Fibroblast of lung (primary cell): Measurements from ENCODE around the gene SIN3B. TPM values are rescaled to one million over a fixed set of nuclear protein-coding genes. Genes with fewer than 3 reads are reported as not detected.

Experiments
- DNase-seq, 2 donors: peaks; one replicate each; pipeline versions ENCODE4 v3.0.0 to v3.0.0-alpha.2; 2010; ENCODE audit warnings: low read depth in 2 of 2
- H2AFZ ChIP-seq: 2 replicates; pipeline ENCODE4 v1.5.1; 2012; ENCODE audit warnings: low read length, control low read depth, inconsistent platforms
- H3K27ac ChIP-seq: 2 replicates; pipeline ENCODE4 v1.5.1; 2011; ENCODE audit warnings: low read length, control low read depth; ENCODE audit not compliant: insufficient read depth
- H3K27me3 ChIP-seq: 2 replicates; pipeline ENCODE4 v1.5.1; 2011; ENCODE audit warnings: mild to moderate bottlenecking, low read length; ENCODE audit not compliant: control insufficient read depth, insufficient read depth
- H3K36me3 ChIP-seq: 2 replicates; pipeline ENCODE4 v1.5.1; 2011; ENCODE audit warnings: low read length; ENCODE audit not compliant: control insufficient read depth, insufficient read depth
- H3K4me1 ChIP-seq: 2 replicates; pipeline ENCODE4 v1.5.1; 2011; ENCODE audit warnings: low read length; ENCODE audit not compliant: control insufficient read depth, insufficient read depth; ENCODE audit errors: extremely low read depth
- H3K4me2 ChIP-seq: 2 replicates; pipeline ENCODE4 v1.5.1; 2011; ENCODE audit warnings: low read length, control low read depth; ENCODE audit not compliant: insufficient read depth; ENCODE audit errors: extremely low read depth
- H3K4me3 ChIP-seq, 4 experiments: fragments of 200-600 bp in 1 of 4; sonication (generic) in 1 of 4; replicated peaks in 1 of 4; 2 replicates each; pipeline ENCODE4 v1.5.1; 2011 to 2016; ENCODE audit warnings: low read length in 4 of 4, low read depth in 3 of 4, mild to moderate bottlenecking in 3 of 4, control low read depth in 2 of 4, inconsistent platforms in 1 of 4, mixed read lengths in 1 of 4; ENCODE audit not compliant: insufficient read depth in 1 of 4; ENCODE audit errors: control extremely low read depth in 1 of 4
- H3K79me2 ChIP-seq: 2 replicates; pipeline ENCODE4 v1.5.1; 2012; ENCODE audit warnings: mild to moderate bottlenecking, low read length, inconsistent platforms; ENCODE audit not compliant: control insufficient read depth, insufficient read depth
- H3K9ac ChIP-seq: 2 replicates; pipeline ENCODE4 v1.5.1; 2011; ENCODE audit warnings: mild to moderate bottlenecking, low read length, control low read depth; ENCODE audit not compliant: insufficient read depth
- H3K9me3 ChIP-seq: 2 replicates; pipeline ENCODE4 v1.5.1; 2012; ENCODE audit warnings: low read depth, low read length; ENCODE audit not compliant: control insufficient read depth, insufficient read depth
- H4K20me1 ChIP-seq: 2 replicates; pipeline ENCODE4 v1.5.1; 2011; ENCODE audit warnings: low read length; ENCODE audit not compliant: control insufficient read depth, insufficient read depth; ENCODE audit errors: extremely low read depth
- EZH2 ChIP-seq: IDR thresholded peaks from 2 replicates; pipeline ENCODE4 v1.5.1; 2012; ENCODE audit warnings: low read length, control low read depth, mild to moderate bottlenecking; ENCODE audit errors: missing control alignments
- polyA plus RNA-seq, 2 donors: library from polyadenylated mRNA; depleted of rRNA in 1 of 2; stranded (reverse) in 1 of 2; unstranded in 1 of 2; fragments of >200 nt; gene quantifications; 2 replicates each; pipeline ENCODE4 v1.2.1, GENCODE V29; 2011 to 2012; ENCODE audit warnings: missing spikeins in 1 of 2
- total RNA-seq: library from RNA; depleted of rRNA; stranded (reverse); fragments of >200 nt; gene quantifications from 2 replicates; pipeline ENCODE4 v1.2.1, GENCODE V29; 2014
- TF ChIP-seq, protein P1 (sequence below), 2 donors: IDR thresholded peaks in 1 of 2; conservative IDR thresholded peaks in 1 of 2; 1 replicate in 1 of 2; 2 replicates in 1 of 2; pipeline ENCODE4 v1.5.1; 2011 to 2012; ENCODE audit warnings: low read length in 2 of 2, control low read depth in 1 of 2, inconsistent platforms in 1 of 2, low read depth in 1 of 2, mild to moderate bottlenecking in 1 of 2

Gene SIN3B
- total and polyA plus RNA-seq, 2 donors (not counting 1 experiment from before 2014, with no cell fraction given), result 14.9 to 32.9 TPM

DNA sequence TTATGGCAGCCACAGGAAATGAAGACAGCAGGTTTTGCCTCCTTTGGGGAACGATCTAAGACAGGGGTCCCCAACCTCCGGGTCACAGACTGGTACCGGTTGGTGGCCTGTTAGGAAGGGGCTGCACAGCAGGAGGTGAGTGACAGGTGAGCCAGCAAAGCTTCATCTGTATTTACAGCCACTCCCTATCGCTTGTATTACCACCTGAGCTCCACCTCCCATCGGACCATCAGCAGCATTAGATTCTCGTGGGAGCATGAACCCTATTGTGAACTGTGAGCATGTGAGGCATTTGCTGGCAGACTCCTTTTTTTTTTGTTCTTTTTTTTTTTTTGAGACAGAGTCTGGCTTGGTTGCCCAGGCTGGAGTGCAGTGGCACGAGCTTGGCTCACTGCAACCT is 81.8 kb downstream of the SIN3B start:
- Histone ChIP-seq H3K4me3 (no peak overlapping the region), H3K9me3 (no peaks in the 10 kb centered on the region), H3K27me3 (no peaks in the 10 kb centered on the region), H2AFZ (no peak overlapping the region), H4K20me1 (no peaks in the 10 kb centered on the region), H3K4me1 (no peaks in the 10 kb centered on the region), H3K9ac (no peak overlapping the region), H3K27ac (no peak overlapping the region), H3K79me2 (no peaks in the 10 kb centered on the region), H3K36me3 (no peaks in the 10 kb centered on the region), H3K4me2 (no peak overlapping the region)
- TF ChIP-seq, protein P1, sequence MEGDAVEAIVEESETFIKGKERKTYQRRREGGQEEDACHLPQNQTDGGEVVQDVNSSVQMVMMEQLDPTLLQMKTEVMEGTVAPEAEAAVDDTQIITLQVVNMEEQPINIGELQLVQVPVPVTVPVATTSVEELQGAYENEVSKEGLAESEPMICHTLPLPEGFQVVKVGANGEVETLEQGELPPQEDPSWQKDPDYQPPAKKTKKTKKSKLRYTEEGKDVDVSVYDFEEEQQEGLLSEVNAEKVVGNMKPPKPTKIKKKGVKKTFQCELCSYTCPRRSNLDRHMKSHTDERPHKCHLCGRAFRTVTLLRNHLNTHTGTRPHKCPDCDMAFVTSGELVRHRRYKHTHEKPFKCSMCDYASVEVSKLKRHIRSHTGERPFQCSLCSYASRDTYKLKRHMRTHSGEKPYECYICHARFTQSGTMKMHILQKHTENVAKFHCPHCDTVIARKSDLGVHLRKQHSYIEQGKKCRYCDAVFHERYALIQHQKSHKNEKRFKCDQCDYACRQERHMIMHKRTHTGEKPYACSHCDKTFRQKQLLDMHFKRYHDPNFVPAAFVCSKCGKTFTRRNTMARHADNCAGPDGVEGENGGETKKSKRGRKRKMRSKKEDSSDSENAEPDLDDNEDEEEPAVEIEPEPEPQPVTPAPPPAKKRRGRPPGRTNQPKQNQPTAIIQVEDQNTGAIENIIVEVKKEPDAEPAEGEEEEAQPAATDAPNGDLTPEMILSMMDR (conservative IDR thresholded peaks at IDR 0.05 in 1 of 2, IDR thresholded peaks at IDR 0.05 in 1 of 2; ENCODE audit: low read depth in 1 of 2, low read length in 2 of 2), result no peak
- no peak for TF ChIP-seq EZH2
- DNase-seq, result no peak

DNA sequence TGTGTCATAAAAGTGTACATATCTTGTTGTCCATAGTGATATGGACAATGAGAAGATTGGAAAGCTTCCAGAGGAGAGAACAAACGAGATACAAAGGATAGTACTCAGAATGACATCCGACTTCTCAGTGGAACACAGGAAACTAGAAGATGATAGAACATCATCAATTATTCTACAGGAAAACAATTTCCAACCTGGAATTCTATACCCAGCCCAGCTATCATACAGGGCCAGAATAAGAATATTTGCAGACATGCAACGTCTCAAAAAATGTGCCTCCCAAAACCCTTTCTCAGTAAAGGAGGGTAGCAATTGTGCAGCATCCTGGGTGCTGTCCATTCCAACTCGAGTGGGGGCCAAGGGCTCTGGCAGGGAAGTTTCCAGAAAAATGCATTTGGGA is 83.6 kb downstream of the SIN3B start:
- Histone ChIP-seq H3K27me3 (no peaks in the 10 kb centered on the region), H3K4me3 (no peak overlapping the region), H2AFZ (no peak overlapping the region), H4K20me1 (no peaks in the 10 kb centered on the region), H3K4me2 (no peak overlapping the region), H3K9ac (no peak overlapping the region), H3K79me2 (no peaks in the 10 kb centered on the region), H3K4me1 (no peaks in the 10 kb centered on the region), H3K9me3 (no peaks in the 10 kb centered on the region), H3K27ac (no peak overlapping the region), H3K36me3 (no peaks in the 10 kb centered on the region)
- DNase-seq, result no peak
- TF ChIP-seq, protein P1 (conservative IDR thresholded peaks at IDR 0.05 in 1 of 2, IDR thresholded peaks at IDR 0.05 in 1 of 2; ENCODE audit: low read depth in 1 of 2, low read length in 2 of 2), result no peak
- TF ChIP-seq EZH2, result no peak

DNA sequence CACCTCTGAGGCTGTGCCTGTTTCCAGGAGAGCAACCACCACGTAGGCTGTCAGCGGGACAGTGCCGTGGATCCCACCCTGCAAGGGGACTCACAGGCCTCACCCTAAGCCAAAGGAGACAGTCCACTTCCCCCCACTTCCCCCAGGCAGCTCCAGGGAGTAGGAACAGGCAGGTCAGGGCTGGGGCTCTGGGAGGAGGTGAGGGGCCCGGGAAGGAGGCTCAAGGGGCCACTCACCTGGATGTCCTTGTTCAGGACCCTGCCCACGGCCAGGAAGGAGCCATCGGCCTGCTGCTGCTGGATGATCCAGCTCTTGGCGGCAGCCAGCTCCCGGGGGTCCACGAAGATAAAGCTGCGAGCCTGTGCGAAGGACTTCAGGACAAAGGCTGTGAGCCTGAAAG is 85.2 kb downstream of the SIN3B start:
- H3K9ac ChIP-seq, result no peak overlapping the region
- no peak overlapping the region for H3K4me3 ChIP-seq
- no peak overlapping the region for H3K4me2 ChIP-seq

More for the DNA sequence above, 85.2 kb downstream of the SIN3B start:
- no peaks in the 10 kb centered on the region for H3K4me1 ChIP-seq
- H3K27ac ChIP-seq, result no peak overlapping the region
- no peaks in the 10 kb centered on the region for H3K36me3 ChIP-seq
- H2AFZ ChIP-seq, result no peak overlapping the region
- H3K27me3 ChIP-seq, result no peaks in the 10 kb centered on the region
- no peaks in the 10 kb centered on the region for H3K9me3 ChIP-seq
- TF ChIP-seq, protein P1 (conservative IDR thresholded peaks at IDR 0.05 in 1 of 2, IDR thresholded peaks at IDR 0.05 in 1 of 2; ENCODE audit: low read depth in 1 of 2, low read length in 2 of 2), result no peak
- TF ChIP-seq EZH2, result no peak
- H3K79me2 ChIP-seq, result no peaks in the 10 kb centered on the region
- DNase-seq, result no peak
- no peaks in the 10 kb centered on the region for H4K20me1 ChIP-seq
